MM.1S (cell line): Measurements from ENCODE around the gene SBF1.

ENCODE experiments used
- CTCF ChIP-seq: fragments of 300-600 bp; sonication (generic); IDR thresholded peaks from 2 replicates; pipeline ENCODE4 v1.5.1; 2016; ENCODE audit warnings: antibody characterized with exemption, low read length, mixed read lengths
- EZH2 ChIP-seq: fragments of 300-600 bp; sonication (generic); optimal IDR thresholded peaks from 2 replicates; pipeline ENCODE3; 2017; ENCODE audit warnings: low read depth, mild to moderate bottlenecking, antibody characterized with exemption, low read length, mixed read lengths
- EZH2phosphoT487 ChIP-seq: fragments of 300-600 bp; sonication (generic); IDR thresholded peaks from 2 replicates; pipeline ENCODE4 v1.6.1; 2018; ENCODE audit warnings: antibody characterized with exemption, low read length

GRCh38 chr22:50489363-50490243 lies 14.8 kb upstream of the SBF1 start:
- TF ChIP-seq CTCF (no peak), EZH2 (no peak), EZH2phosphoT487 (no peak)
